Measurements from ENCODE around the gene ZNF445.

The ZNF445 gene

GRCh38 chr3:44411031-44411645 lies 66.3 kb downstream of the ZNF445 start:
- Histone ChIP-seq H3K27ac (ENCODE audit: low read depth, low read length) (no peak overlapping the region), H2BK5ac (ENCODE audit: low read depth, low read length, poor library complexity) (no peak overlapping the region), H3K27me3 (ENCODE audit: insufficient read depth, low read length) (no peaks in the 10 kb centered on the region), H4K8ac (ENCODE audit: low read depth, low read length) (no peak overlapping the region), H4K91ac (ENCODE audit: low read depth, low read length) (no peak overlapping the region), H3K9ac (ENCODE audit: low read length) (no peak overlapping the region), H3K36me3 (ENCODE audit: control insufficient read depth in 1 of 2, insufficient read depth in 2 of 2, low read length in 2 of 2) (peaks cover 0 to 2% of the 10 kb centered on the region in 2 experiments), H3K18ac (ENCODE audit: low read length) (no peak overlapping the region), H3K4me3 (ENCODE audit: low read depth, low read length) (no peak overlapping the region), H3K9me3 (ENCODE audit: insufficient read depth, low read depth, low read length) (peaks cover 3% of the 10 kb centered on the region), H2BK120ac (ENCODE audit: insufficient read depth, low read length, poor library complexity) (no peak overlapping the region), H2AFZ (ENCODE audit: insufficient read depth, low read length, poor library complexity) (no peak overlapping the region), H4K12ac (ENCODE audit: low read depth, low read length) (no peak overlapping the region), H3K23ac (ENCODE audit: low read length) (no peak overlapping the region), H3K4ac (ENCODE audit: low read depth, low read length) (no peak overlapping the region), H3K4me1 (ENCODE audit: control insufficient read depth in 1 of 2, insufficient read depth in 2 of 2, low read length in 2 of 2) (no peaks in the 10 kb centered on the region), H2BK12ac (ENCODE audit: low read length) (no peak overlapping the region), H2AK5ac (ENCODE audit: low read length) (no peak overlapping the region), H3K79me1 (ENCODE audit: low read length) (no peaks in the 10 kb centered on the region), H3K79me2 (ENCODE audit: control insufficient read depth, insufficient read depth, low read length, poor library complexity) (no peaks in the 10 kb centered on the region), H3K4me2 (ENCODE audit: low read length) (no peak overlapping the region), H3K14ac (ENCODE audit: low read length) (no peak overlapping the region)
- no CpG with 5 or more reads among the region's 11 CpGs for WGBS (ENCODE audit: extremely low coverage, insufficient coverage, insufficient read length)
- DNase-seq = no peak

- Histone ChIP-seq H3K36me3 (ENCODE audit: control insufficient read depth in 1 of 2, insufficient read depth in 2 of 2, low read length in 2 of 2) (peaks cover 0 to 2% of the 10 kb centered on the region in 2 experiments), H2BK12ac (ENCODE audit: low read length) (no peak overlapping the region), H3K9me3 (ENCODE audit: insufficient read depth, low read depth, low read length) (no peaks in the 10 kb centered on the region), H3K79me1 (ENCODE audit: low read length) (no peaks in the 10 kb centered on the region), H2AK5ac (ENCODE audit: low read length) (no peak overlapping the region), H3K27me3 (ENCODE audit: insufficient read depth, low read length) (no peaks in the 10 kb centered on the region), H4K12ac (ENCODE audit: low read depth, low read length) (no peak overlapping the region), H4K8ac (ENCODE audit: low read depth, low read length) (no peak overlapping the region), H3K18ac (ENCODE audit: low read length) (no peak overlapping the region), H3K23ac (ENCODE audit: low read length) (no peak overlapping the region), H2AFZ (ENCODE audit: insufficient read depth, low read length, poor library complexity) (no peak overlapping the region), H3K14ac (ENCODE audit: low read length) (no peak overlapping the region), H3K79me2 (ENCODE audit: control insufficient read depth, insufficient read depth, low read length, poor library complexity) (no peaks in the 10 kb centered on the region), H3K4me1 (ENCODE audit: control insufficient read depth in 1 of 2, insufficient read depth in 2 of 2, low read length in 2 of 2) (no peaks in the 10 kb centered on the region), H4K91ac (ENCODE audit: low read depth, low read length) (no peak overlapping the region), H2BK120ac (ENCODE audit: insufficient read depth, low read length, poor library complexity) (no peak overlapping the region), H3K4me2 (ENCODE audit: low read length) (no peak overlapping the region), H3K27ac (ENCODE audit: low read depth, low read length) (no peak overlapping the region), H3K4ac (ENCODE audit: low read depth, low read length) (no peak overlapping the region), H3K9ac (ENCODE audit: low read length) (no peak overlapping the region), H2BK5ac (ENCODE audit: low read depth, low read length, poor library complexity) (no peak overlapping the region), H3K4me3 (ENCODE audit: low read depth, low read length) (no peak overlapping the region)
- DNase-seq = no peak
- WGBS (ENCODE audit: extremely low coverage, insufficient coverage, insufficient read length) = no CpG with 5 or more reads among the region's 4 CpGs
Observed at GRCh38 chr3:44409640-44410410, 67.6 kb downstream of the ZNF445 start.

- no peak overlapping the region for H3K9ac ChIP-seq (ENCODE audit: low read length)
- H3K27ac ChIP-seq (ENCODE audit: low read depth, low read length) = no peak overlapping the region
- H2AFZ ChIP-seq (ENCODE audit: insufficient read depth, low read length, poor library complexity) = no peak overlapping the region
- no peak for DNase-seq
- H4K8ac ChIP-seq (ENCODE audit: low read depth, low read length) = no peak overlapping the region
- H4K12ac ChIP-seq (ENCODE audit: low read depth, low read length) = no peak overlapping the region
- peaks cover 0 to 7% of the 10 kb centered on the region in 2 experiments for H3K36me3 ChIP-seq (ENCODE audit: control insufficient read depth in 1 of 2, insufficient read depth in 2 of 2, low read length in 2 of 2)
- H3K23ac ChIP-seq (ENCODE audit: low read length) = no peak overlapping the region
- H2AK5ac ChIP-seq (ENCODE audit: low read length) = no peak overlapping the region
- H2BK12ac ChIP-seq (ENCODE audit: low read length) = no peak overlapping the region
- no peak overlapping the region for H3K4me3 ChIP-seq (ENCODE audit: low read depth, low read length)
- H3K79me1 ChIP-seq (ENCODE audit: low read length) = no peaks in the 10 kb centered on the region
- H4K91ac ChIP-seq (ENCODE audit: low read depth, low read length) = no peak overlapping the region
- H3K4ac ChIP-seq (ENCODE audit: low read depth, low read length) = no peak overlapping the region
- H3K9me3 ChIP-seq (ENCODE audit: insufficient read depth, low read depth, low read length) = no peaks in the 10 kb centered on the region
- no CpG with 5 or more reads among the region's 3 CpGs for WGBS (ENCODE audit: extremely low coverage, insufficient coverage, insufficient read length)
- peaks cover 2 to 5% of the 10 kb centered on the region in 2 experiments for H3K4me1 ChIP-seq (ENCODE audit: control insufficient read depth in 1 of 2, insufficient read depth in 2 of 2, low read length in 2 of 2)
- H2BK5ac ChIP-seq (ENCODE audit: low read depth, low read length, poor library complexity) = no peak overlapping the region
- no peak overlapping the region for H3K14ac ChIP-seq (ENCODE audit: low read length)
- H2BK120ac ChIP-seq (ENCODE audit: insufficient read depth, low read length, poor library complexity) = no peak overlapping the region
- H3K18ac ChIP-seq (ENCODE audit: low read length) = no peak overlapping the region
- H3K27me3 ChIP-seq (ENCODE audit: insufficient read depth, low read length) = no peaks in the 10 kb centered on the region
- H3K4me2 ChIP-seq (ENCODE audit: low read length) = no peak overlapping the region
- H3K79me2 ChIP-seq (ENCODE audit: control insufficient read depth, insufficient read depth, low read length, poor library complexity) = no peaks in the 10 kb centered on the region
Observed at GRCh38 chr3:44402548-44402947, 74.9 kb downstream of the ZNF445 start.

- Histone ChIP-seq H4K91ac (ENCODE audit: low read depth, low read length) (no peak overlapping the region), H3K4ac (ENCODE audit: low read depth, low read length) (no peak overlapping the region), H3K4me1 (ENCODE audit: control insufficient read depth in 1 of 2, insufficient read depth in 2 of 2, low read length in 2 of 2) (peaks cover 2 to 5% of the 10 kb centered on the region in 2 experiments), H2BK5ac (ENCODE audit: low read depth, low read length, poor library complexity) (no peak overlapping the region), H3K27ac (ENCODE audit: low read depth, low read length) (no peak overlapping the region), H3K27me3 (ENCODE audit: insufficient read depth, low read length) (no peaks in the 10 kb centered on the region), H3K36me3 (ENCODE audit: control insufficient read depth in 1 of 2, insufficient read depth in 2 of 2, low read length in 2 of 2) (peaks cover 0 to 7% of the 10 kb centered on the region in 2 experiments), H3K9ac (ENCODE audit: low read length) (no peak overlapping the region), H3K9me3 (ENCODE audit: insufficient read depth, low read depth, low read length) (no peaks in the 10 kb centered on the region), H3K4me2 (ENCODE audit: low read length) (no peak overlapping the region), H2AFZ (ENCODE audit: insufficient read depth, low read length, poor library complexity) (no peak overlapping the region), H2AK5ac (ENCODE audit: low read length) (no peak overlapping the region), H3K18ac (ENCODE audit: low read length) (no peak overlapping the region), H3K23ac (ENCODE audit: low read length) (no peak overlapping the region), H2BK120ac (ENCODE audit: insufficient read depth, low read length, poor library complexity) (no peak overlapping the region), H3K4me3 (ENCODE audit: low read depth, low read length) (no peak overlapping the region), H3K79me2 (ENCODE audit: control insufficient read depth, insufficient read depth, low read length, poor library complexity) (no peaks in the 10 kb centered on the region), H3K14ac (ENCODE audit: low read length) (no peak overlapping the region), H2BK12ac (ENCODE audit: low read length) (no peak overlapping the region), H3K79me1 (ENCODE audit: low read length) (no peaks in the 10 kb centered on the region), H4K8ac (ENCODE audit: low read depth, low read length) (no peak overlapping the region), H4K12ac (ENCODE audit: low read depth, low read length) (no peak overlapping the region)
- DNase-seq = no peak
- no CpG with 5 or more reads among the region's 2 CpGs for whole genome bisulfite sequencing (ENCODE audit: extremely low coverage, insufficient coverage, insufficient read length)
Observed at GRCh38 chr3:44400771-44401170, 76.7 kb downstream of the ZNF445 start.
